ENCODE data around the gene RTN4R.
"Not testable (repeated sequence)": the region's sequence is repeated elsewhere in the genome, so short reads cannot be mapped to it uniquely, and the experiment has no call there.

The RTN4R gene

DNA sequence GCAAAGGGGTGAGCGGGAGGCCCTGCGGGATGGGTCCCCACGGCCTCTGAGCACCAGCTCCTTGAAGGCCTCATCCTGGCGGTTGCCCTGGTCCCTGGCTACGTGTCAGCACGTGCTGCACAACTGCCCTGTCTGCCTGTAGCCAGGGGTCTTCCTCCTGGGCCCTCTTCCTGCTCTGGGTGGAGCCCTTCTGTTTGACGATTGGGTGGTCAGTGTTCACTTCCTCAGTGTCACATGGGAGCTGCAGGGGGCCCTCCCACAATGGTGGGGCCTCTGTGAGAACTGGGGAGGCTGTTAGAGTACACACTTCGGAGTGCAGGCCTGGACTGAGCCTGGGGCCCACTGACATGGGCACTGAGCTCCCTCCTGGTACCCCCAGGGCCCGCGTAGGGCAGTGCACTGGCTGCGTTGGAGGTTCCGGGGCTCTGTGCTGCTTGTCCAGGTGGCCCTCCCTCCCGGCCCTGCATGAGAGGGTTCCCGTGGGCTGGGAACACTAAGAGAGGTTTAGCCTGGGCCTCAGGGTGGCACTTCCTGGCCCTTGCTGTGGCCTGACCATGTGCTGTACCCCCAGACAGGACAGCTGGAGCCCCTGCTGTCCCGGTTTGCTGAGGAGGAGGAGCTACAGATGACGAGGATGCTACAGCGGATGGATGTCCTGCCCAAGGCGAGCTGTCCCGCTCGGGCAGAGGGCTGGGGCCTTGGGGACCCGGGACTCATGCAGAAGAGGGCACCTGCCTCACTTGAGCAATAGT is 38.0 kb upstream of the RTN4R start:
- DNase-seq (ENCODE audit: extremely low read depth in 1 of 2, low read depth in 1 of 2): no peak

DNA sequence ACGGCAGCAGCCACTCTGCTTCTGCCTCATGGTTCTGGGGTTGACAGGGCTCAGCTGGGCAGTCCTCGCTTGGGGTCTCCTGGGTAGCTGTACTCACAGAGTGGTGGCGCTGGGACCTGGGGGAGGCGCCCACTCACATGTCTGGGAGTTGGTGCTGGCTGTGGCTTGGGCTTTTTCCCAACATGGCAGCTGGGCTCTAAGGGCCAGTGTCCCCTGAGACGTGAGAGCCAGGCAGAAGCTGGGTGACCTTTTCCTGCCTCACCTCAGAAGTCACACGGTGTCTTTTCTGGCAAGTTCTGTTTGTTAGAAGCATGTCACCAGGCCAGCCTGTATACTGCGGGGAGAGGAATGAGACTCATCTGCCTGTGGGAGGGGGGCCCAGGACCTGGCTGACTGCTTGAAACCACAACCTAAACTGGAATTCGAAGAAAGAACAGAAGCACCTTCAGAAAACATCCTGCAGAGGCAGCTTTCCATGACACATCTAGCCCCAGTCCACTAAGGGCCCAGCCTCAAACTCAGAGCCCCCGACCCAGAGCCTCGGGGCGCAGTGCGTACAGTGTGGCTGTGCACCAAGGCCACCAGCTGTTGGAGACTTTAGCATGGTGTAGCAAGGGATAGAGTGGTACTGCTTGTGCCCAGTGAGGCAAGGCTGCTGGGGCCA is 37.2 kb upstream of the RTN4R start:
- DNase-seq (ENCODE audit: extremely low read depth in 1 of 2, low read depth in 1 of 2): not testable (repeated sequence)

DNA sequence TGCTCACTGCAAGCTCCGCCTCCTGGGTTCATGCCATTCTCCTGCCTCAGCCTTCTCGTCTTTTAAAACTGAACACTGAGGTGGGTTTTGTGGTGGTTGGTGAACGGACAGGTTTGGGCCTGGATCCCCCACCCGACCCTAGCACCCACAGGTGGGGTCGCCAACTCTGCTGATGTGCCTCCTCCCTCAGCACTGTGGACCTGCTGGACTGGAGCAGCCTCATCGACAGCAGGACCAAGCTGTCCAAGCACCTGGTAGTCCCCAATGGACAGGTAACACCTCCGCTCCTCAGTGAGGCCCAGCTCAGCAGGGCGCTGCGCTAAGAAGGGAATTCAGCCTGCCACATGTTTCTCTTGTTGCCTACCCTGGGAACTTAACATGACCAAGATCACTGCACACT is 36.5 kb upstream of the RTN4R start:
- DNase-seq (ENCODE audit: extremely low read depth in 1 of 2, low read depth in 1 of 2): no peak

DNA sequence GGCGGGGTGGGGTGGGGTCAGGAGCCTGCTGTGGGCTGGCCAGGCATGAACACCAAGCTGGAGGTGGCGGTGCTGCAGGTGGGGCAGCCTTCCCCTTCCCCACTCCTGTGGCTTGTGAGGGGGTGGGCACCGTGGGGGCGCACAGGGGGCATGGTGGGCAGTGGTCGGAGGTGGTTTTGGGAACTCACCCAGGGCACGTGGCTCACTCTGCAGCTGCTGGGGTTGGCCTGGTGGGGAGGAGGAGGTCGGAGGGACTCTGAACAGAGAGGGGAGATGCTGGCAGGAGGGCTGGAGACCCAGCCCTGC is 35.1 kb upstream of the RTN4R start:
- not testable (repeated sequence) for DNase-seq (ENCODE audit: extremely low read depth in 1 of 2, low read depth in 1 of 2)

DNA sequence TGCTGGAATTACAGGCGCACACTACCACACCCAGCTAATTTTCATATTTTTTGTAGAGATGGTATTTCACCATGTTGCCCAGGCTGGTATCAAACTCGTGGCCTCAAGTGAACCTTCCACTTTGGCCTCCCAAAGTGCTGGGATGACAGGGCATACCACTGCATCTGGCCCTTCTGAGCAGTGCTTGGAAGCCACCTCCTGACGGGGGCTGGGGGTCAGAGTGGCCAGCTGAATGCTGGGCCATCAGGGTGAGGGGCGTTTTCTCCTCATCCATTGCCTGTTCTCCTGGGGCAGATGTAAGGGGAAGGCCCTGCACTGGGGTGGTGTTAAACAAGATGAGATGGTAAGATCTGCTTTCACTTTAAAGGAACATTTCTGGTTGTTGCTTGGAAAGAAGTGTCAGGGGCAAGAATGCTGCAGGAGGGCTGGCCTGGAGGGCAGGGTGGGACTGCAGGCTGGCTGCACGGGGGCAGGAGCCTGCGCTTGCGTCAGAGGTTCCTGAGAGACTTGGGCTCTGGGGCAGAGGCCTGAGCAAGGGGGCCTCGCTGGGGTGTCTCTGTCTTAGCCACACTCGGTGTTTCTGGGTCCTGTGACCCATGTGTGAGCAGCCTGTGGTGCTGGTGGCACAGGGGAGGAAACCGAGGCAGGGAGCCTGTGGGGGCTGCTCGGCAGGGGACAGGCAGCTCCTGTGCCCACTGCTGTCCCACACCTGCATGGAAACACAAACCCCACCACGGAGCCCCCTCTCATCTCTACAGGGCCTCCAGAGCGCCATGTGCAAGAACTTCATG is 34.5 kb upstream of the RTN4R start:
- DNase-seq (ENCODE audit: extremely low read depth in 1 of 2, low read depth in 1 of 2): no peak

DNA sequence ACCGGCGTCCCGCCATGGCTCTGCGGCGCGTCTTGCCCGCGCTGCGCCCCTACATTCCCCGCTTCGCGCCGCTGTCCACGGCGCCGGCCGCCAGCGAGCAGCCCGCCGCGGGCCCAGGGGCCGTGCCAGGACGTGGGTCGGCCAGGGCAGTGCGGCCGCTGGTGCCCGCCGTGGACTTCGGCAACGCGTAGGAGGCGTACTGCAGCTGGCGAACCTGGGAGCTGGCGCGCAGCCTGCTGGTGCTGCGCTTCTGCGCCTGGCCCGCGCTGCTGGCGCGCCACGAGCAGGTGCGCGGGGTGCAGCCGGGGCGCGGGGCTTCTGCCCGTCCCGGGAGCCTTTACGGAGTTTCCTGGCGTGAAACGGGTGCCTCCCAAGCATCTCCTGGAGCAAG is 31.6 kb upstream of the RTN4R start:
- no peak for DNase-seq (ENCODE audit: extremely low read depth in 1 of 2, low read depth in 1 of 2)

DNA sequence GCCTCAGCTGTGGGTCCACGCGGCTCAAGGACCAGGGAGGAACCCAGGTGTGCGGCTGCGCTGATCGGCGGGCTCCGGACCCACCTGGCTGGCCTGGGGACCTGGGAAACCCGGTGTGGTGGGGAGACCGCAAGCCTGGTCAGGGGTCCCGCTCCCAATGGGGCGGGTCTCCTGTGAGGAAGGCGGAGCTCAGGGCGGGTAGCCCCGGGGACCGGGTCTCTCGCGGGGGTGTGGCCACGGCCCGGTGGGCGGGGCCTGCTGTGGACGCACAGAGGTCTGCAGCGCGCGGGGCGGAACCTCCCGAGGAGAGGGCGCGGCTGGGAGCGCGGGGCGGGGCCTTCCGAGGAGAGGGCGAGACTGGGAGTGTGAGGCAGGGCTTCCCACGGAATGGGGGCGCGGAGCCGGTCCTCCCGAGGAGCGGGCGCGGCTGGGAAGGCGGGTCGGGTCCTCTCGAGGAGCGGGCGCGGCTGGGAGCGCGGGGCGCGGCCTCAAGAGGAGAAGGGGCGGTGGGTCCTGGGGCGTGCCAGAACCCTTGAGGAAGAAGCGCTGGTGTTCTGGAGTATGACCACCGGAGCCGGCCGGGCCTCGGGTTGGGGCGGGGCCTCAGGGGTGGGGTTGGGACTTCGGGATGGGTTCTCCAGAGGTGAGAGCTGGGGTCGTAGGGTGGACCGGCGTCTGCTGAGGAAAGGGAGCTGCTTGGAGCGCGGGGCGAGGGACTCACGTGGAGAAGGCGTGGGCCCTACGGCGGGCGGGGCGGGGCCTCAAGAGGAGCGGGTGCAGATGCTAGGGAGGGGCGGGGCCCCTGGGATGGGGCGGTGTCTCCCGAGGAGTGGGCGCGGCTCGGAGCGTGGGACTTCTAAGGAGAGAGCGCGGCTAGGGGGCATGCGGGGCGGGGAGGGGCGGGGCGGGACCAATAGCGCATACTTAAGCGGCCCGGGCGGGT is 31.0 kb upstream of the RTN4R start:
- DNase-seq (ENCODE audit: extremely low read depth in 1 of 2, low read depth in 1 of 2): peak; percentile 80 to 84

DNA sequence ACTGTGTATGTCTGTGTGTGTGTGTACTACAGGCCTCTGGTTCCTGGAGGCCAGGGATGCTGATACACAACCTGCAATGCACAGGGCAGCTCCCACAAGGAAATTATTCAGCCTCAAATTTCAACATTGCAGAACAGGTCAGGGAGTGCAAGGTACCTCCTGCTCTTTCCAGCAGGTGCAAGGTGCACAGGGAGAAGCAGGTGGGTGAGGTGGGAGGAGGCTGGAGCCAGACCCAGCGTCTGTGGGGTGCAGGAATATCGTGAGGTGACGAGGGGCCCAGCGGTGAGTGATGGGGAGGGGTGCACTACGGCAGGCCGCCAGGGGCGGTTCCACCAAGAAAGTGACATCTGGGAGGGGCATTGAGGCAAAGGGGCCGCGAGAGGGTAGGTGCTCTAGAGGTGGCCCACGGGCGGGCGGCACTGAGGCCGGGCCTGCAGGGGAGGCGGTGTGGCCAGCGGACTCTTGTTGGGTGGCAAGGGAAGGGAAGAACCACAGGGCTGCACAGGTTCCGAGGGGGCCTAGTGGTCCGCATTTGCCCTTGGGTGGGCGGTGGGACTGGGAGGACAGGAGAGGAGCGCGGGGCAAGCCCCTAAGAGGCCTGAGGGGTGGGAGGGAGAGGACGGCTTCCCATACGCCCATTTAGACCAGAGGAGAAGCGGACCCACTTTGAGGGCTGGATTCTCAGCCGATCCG is 30.1 kb upstream of the RTN4R start:
- DNase-seq (ENCODE audit: extremely low read depth in 1 of 2, low read depth in 1 of 2): no peak

DNA sequence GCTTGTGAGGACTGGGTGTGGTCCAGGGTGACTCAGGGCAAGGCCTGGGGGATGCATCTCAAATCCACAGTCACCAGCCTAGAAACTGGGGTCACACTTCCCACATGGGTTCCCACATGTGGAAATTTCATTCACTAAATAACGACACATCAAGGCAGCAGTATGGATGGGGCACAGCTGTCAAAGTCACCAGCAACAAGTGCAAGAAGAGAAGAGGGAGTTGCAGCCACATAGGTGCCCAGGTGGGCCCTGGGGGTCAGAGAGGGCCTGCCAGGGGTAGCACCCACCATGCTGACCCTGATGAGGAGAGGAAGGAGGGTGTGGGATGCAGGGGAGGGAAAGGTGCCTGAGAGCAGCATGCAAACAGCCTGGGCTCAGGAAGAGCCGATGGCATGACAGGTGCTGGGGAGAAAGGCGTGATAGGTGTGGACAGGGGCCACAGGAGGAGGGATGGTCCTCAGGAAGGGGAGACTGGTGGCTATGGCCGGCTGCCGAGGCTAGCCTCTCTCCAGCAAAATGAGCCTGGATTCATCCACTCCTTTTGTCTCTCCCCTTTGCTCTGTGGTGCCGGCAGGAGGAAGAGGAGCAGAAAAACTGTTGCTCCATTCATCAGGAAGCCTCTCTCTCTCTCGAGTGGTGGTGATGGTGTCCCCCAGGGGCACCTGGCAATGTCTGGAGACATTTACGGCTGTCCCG is 29.4 kb upstream of the RTN4R start:
- no peak for DNase-seq (ENCODE audit: extremely low read depth in 1 of 2, low read depth in 1 of 2)

DNA sequence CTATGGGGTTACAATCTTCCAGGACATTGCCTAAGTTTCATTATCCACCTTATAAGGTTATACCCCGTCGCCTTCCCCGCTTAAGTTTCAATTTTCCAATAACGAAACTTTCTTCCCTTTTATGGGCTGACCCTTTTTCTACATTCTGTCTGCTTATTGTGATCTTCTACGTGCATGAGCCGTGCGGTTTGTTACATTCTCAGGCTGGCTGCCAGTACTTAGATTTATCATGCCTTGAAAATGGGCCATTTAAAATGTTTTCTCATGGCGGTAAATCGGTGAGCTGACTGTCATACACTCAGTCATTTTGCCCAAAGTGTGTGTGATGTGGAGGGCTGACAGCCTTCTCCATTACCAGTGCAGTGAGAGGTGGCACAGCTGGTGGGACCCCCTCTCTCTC is 28.5 kb upstream of the RTN4R start:
- DNase-seq (ENCODE audit: extremely low read depth in 1 of 2, low read depth in 1 of 2): no peak

DNA sequence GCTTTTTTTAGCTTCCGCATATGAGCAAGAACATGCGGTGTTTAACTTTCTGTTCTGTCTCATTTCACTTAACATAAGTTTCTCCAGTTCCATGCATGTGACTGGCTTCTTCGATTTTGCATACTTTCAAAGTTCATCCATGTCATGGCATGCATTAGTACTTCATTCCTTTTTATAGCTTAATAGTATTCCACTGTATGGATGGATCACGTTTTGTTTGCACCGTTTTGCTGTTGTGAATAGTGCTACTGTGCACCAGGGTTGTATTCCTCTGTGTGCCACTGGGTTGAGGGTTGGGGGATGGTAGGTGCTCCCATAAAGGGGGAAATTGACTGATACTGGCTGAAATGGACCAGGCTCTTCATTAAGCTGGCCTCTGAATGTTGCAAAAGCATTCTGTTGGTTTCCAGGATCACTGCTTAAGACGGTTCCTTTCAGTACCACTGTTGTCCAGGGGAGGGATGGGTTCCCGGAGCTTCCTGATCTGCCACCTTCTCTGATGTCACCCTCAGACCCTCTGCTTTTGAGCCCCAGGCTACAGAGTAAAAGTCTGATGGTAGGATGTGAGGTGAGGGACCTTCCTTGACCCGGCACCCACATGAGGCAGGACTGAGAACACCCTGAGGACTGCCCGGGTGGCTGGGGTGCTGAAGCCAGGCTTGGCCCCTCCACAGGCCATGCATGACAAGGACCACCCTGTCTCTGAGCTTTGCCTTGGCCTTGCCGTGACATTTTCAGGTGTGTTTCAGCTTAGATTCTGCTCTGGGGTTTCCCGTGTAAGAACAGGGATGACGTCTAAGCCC is 27.3 kb upstream of the RTN4R start:
- no peak for DNase-seq (ENCODE audit: extremely low read depth in 1 of 2, low read depth in 1 of 2)

DNA sequence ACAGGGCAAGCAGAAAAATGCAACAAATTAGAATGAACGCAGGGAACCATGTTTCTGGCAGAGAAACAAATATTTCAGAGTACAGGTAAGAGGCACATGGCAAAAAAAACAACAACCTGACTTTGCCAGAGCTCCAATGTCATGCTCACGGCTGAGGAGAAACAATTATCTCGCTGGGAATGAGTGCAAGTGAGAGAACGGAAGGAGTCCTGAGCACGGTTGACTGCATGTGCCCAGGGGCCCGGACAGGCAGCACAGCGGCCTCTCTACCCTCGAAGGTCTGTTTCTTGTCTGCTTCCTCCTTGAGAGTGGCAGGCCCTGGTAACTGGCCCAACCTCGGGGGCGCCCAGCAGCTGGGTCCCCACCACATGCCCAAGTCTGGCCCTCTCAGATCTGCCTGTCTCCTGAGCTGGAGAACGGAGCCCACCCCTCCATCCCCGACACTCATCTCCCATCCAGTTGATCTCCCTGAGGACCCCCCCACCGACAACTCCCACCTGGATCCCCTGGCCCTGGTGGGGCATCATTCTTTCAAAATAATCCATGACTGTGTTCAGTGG is 24.6 kb upstream of the RTN4R start:
- no peak for DNase-seq (ENCODE audit: extremely low read depth in 1 of 2, low read depth in 1 of 2)

DNA sequence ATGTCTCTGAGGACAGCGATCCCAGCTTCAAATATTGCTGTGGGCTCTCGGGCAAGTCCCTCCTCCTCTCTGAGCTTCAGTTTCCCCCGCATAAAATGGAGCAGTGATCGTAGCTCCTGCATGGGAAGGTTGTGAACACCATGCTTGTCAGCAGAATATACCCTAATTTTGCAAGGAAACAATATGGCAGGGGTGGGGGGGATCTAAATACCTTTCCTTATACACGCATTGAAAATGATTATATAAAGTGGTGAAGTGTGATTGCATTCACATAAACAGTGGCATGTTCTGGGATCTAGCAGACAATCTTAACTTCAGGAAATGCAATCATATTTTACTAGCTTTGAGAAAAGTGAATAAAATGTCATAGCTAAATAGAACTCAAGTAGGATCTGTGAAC is 24.0 kb upstream of the RTN4R start:
- no peak for DNase-seq (ENCODE audit: extremely low read depth in 1 of 2, low read depth in 1 of 2)

DNA sequence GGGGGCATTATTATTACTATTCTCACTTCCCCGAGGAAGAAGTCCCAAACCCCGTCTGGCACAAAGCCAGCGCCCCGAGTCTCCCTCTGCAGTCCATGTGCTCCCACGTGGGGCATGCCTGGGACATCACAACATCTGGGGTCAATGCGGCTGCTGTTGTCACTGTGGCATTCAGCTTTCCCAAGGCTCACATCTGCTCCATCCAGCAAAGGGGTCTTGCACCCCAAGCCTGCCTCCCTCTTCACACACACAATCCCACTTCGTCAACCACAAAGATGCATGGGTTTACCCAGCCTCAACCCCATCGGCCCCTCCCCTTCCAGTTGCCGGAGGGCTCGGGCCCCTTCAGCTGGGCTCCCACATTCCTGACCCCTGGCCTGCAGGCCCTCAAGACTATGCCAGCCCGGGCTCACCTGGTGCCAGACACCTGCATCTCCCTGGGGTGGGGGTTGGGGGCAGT is 23.5 kb upstream of the RTN4R start:
- no peak for DNase-seq (ENCODE audit: extremely low read depth in 1 of 2, low read depth in 1 of 2)

DNA sequence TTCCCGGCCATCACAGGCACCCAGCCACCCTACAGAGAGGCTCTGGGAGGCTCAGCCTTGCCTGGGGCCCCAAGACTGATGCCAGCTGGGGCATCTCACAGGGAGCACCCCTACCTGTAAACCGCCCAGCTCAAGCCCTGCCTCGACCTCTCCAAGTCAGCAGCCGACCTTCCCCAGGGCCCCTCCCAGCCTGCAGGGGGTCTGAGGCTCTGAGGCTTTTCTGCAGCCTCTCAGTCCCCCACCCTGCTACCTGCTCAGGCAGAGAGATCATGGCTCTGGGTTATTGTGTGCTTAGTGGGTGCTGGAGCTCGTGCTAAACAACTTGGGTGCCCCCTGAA is 23.1 kb upstream of the RTN4R start:
- no peak for DNase-seq (ENCODE audit: extremely low read depth in 1 of 2, low read depth in 1 of 2)

DNA sequence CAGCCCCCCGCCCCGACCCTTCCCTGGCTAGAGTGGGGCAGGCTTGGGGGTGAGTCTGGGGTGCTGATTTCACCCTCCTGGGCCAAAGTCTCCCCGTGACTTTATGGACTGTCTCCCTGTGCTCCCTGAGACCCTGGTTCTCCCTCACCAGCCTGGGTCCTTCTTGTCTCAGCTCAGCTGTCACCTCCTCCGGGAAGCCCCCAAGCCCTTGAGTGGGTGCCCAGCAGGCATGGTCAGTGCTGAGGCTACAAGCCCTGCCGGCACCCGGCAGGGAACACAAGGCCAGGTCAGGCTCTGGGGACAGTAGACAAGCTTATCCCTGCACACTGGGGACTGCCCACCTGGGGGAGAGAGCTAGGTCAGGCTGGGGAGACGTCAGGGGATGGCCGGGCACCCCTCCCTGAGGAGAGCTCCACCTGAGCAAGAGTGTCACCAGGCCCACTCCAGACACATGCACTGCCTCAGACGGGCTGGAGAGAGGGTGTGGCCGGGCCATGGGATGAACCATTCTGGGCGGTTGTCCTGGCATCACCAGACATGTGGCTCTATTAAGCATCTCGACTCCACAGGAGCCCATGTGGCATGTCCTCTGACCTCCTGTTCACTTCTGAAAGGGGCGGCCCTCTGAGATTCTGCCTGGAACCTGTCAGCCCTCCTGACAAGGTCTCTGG is 22.6 kb upstream of the RTN4R start:
- no peak for DNase-seq (ENCODE audit: extremely low read depth in 1 of 2, low read depth in 1 of 2)

DNA sequence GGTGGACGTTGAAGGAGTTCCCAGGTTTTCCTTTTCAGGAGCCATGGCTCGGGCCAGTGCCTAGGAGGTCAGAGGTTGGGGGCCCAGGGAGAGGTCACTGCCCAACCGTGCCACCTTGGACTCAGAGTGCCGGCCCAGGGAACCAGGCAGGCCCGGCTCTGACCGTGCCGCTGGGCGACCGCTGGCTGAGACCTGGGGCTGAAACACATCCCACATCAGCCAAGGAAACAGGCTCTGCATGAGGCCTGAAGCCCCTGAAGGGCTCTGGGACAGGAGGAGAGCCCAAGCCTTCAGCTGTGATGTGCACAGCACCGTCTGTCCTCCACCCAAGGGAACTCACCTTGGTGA is 21.9 kb upstream of the RTN4R start:
- no peak for DNase-seq (ENCODE audit: extremely low read depth in 1 of 2, low read depth in 1 of 2)

Measured in activated CD8-positive, alpha-beta memory T cell treated with anti-CD3 and anti-CD28 coated beads for 1 hour (primary cell).